GM12874 (cell line): ENCODE results near the gene POLR3GL.

Experiments used
- CTCF ChIP-seq: IDR thresholded peaks from 2 replicates; pipeline ENCODE4 v1.5.1; 2011; ENCODE audit warnings: low read depth, mild to moderate bottlenecking, control low read depth, low read length, moderate library complexity; ENCODE audit not compliant: insufficient read depth

Gene POLR3GL

DNA sequence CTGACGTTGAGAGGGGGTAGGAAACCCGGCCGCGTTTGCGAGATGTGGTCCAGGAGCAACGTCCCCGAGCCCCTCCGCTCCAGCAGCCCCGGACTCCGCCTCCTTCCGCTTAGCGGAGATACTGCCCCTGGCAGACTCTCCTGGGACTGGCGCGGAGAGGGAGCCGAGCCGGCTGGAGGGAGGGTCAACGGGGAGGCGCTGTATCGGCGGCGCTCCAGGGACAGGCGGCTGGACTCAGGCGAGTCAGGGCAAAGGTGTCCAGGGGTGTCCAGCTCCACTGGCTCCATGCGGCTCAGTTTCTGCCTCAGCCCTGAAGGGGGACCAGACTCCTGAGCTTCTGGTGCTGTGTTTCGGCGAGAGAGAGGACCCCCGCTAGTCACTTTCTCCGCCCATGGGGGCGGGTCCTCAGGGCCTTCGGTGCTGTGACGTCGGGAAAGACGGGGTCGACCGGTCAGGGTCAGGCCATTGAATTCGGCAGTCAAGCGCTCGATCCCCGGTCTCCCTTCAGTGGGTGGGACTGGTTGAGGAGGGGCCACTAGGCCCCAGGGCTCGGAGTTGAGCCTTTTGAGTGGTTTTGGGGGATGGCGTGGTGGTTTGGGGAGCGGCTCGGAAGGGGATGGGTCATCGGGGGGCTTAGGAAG is 3.9 kb upstream of the POLR3GL start:
- no peak for TF ChIP-seq CTCF

DNA sequence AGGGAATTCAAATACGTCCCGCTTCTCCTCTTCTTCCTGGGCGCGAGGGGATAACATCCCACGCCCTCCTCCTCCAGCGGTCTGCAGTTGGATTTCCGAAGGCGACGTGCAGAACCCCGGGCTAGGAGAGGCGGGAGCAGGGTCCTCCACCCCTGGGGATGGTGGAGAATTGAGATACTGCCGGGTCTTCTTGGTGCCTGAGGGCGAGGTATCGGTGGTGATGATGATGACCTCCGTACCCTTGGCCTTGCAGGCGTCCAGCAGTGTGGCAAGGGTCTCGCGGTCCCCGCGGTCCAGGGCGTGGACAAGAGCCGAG is 3.4 kb upstream of the POLR3GL start:
- no peak for TF ChIP-seq CTCF

DNA sequence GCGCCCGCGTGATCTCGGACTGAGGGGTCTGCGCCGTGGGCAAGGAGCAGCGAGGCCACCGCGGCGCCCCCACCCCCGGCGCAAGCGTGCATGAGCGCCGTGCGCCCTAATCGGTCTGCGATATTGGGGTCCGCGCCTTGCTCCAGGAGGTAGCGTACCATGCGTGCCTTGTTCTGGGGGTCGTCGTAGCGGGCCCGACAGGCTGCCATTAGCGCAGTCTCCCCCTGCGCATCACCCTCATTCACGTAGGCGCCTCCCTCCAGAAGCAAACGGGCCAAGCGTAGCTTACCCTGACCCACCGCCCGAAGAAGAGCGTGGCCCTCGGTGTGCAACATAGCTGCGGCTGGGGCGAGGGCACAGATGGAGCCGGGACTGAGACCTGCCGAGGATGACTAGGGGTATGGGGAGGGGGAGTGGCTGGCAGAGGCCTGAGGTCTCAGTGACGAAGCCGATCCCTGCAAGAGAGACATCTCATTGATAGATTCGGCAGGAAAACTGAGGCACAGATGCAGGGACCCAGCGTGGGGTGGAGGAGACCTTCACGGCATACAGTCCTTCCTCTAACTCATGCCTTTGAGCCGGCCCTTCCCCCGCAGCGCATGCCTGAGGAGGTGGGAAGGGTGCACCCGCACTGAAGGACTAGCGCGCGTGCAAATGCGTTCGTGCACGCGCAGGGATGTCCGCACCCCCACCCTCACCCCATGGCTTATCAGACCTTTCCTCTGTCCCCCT is 2.9 kb upstream of the POLR3GL start:
- TF ChIP-seq CTCF, result no peak

DNA sequence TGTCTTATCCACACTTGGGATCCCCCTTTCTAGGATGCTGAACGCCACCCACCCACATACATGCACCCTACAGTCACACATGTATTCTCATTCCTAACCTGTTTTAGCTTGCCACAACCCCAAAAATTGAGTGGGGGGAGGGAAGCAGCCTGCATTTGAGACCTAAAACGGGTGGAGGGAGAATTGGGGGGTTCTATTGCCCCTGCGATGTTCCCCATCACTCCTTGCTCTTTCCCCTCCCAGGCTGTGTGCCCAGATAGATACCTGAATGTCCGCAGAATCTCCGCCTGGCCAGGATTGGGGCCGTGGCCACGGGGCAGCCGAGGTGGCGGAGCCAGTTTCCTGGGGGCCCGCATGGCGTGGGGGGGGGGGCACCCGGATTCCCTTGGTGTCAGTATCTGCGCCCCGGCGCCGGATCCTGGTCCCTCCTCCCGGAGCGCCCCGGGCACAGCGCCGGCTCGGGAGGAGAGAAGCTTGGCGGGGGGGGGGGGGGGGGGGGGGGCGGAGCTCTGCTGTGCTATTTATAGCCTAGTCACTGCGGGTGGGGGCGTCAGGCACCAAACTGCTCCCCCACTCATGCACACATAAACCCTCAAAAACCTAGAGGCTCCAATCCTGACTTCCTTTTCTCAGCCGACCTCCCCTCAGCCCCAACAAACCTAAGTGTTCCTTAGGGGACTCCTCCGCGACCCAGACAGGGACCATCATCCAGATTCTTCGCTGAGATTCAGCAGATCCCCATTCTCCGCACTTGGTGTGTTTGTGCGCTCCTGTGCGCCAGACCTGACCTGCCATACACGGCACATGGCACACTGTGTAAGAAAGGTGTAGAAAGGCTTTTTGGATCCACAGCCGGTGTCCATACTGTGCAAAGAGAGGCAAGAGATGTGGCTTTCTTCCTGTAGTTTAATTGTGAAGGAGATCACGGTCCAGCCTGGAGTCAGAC is 2.1 kb upstream of the POLR3GL start:
- no peak for TF ChIP-seq CTCF

DNA sequence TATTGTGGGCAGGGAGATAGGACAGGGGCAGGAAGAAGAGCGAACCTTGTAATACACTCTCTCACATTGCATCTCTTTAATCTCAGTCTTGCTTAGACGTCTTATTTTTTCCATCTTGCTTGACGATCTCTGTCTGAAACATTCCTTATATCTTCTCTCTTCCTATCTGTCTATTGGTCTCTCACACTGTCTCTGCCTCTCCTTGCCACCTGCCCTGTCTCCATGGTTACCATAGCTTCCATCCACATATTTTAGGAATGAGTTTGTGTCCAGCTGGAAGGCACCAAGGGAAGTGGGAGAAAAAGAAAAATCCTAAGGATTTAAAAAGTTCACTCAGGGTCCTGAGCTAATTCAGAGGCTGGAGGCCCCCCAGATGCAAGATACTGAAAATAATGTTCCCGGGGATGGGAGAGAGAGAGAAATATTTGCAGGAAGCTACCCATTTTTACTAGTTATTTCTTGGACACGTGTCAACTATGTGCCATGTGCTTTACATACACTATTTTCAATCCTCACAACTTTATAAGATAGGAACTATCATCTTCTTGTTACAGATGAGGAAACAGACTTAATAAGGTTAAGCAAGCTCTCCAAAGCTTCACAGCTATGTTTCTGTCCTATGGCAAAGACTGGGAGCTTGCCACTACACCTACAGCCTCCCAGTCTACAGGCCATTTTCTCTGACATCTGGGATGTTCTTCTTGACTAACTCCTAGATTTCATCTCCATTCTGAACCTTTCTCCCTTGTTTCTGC is 1.0 kb upstream of the POLR3GL start:
- TF ChIP-seq CTCF, result no peak

DNA sequence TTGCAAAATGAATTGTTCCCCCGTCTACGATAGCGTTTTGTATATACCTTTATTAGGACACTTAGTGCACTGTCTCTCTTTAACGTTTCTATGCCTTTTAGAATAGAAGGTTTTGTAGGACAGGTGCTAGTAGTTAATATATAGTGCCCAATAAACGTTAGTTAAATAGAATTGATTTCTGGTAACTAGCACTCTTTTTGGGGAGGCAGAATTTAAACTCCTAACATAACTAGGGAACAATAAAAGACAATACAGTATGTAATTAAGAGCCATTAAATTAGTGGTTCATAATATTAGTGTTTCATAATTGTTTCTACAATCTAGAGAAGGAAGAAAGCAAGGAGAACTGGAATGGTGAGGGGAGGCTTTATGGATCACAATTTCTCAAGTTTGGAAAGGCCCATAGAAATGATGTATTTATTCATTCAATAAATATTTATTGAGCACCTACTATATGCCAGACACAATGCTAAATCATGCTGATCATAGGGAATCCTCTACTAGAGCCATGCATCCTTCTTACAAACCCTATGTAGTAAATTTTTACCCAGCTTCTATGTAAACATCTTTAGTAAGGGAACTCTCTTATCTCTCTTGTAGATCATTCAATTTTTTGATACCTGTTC is 742 bp downstream of the POLR3GL start:
- no peak for TF ChIP-seq CTCF
